GM10248 (cell line): ENCODE data around the gene DGKI.

Source experiments
- CTCF ChIA-PET: fragments of 300-600 bp; sonication (Branson Sonifier 250); formaldehyde crosslinking; extraction: SDS; loops from one replicate; lab custom pipeline; 2021; ENCODE audit warnings: antibody characterized with exemption; lab: Yijun Ruan, JAX
- POLR2A ChIA-PET: fragments of 350-650 bp; sonication (Branson Sonifier 250); formaldehyde crosslinking; extraction: SDS; loops from one replicate; lab custom pipeline; 2020; ENCODE audit warnings: antibody characterized with exemption; lab: Yijun Ruan, JAX
- DNase-seq: peaks from one replicate; pipeline ENCODE4 v3.0.0; 2012; ENCODE audit errors: extremely low spot score
- TF ChIP-seq, protein P1 (sequence below): IDR thresholded peaks from 2 replicates; pipeline ENCODE4 v1.5.1; 2012; ENCODE audit warnings: mild to moderate bottlenecking, low read depth; ENCODE audit errors: extremely low read depth, missing control alignments, control extremely low read depth

DGKI gene

DNA sequence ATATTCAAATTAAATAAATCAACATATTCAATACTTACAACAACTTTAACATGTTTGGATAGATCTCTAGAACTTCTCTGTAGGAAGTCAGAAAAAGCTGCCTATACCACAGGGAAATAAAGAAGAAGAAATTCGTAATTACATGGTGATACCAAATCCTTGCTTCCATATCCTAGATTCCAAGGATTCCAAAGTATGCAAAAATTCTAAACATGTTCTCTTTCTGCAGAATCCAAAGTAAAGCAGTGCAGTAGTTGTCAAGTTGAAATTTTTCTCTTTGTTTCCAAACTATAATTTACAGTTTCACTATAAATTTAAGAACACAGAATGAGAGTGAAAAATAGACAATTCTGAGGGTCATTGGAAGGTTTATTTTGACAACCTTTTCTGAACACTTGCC is 269.6 kb downstream of the DGKI start:
- TF ChIP-seq, protein P1, sequence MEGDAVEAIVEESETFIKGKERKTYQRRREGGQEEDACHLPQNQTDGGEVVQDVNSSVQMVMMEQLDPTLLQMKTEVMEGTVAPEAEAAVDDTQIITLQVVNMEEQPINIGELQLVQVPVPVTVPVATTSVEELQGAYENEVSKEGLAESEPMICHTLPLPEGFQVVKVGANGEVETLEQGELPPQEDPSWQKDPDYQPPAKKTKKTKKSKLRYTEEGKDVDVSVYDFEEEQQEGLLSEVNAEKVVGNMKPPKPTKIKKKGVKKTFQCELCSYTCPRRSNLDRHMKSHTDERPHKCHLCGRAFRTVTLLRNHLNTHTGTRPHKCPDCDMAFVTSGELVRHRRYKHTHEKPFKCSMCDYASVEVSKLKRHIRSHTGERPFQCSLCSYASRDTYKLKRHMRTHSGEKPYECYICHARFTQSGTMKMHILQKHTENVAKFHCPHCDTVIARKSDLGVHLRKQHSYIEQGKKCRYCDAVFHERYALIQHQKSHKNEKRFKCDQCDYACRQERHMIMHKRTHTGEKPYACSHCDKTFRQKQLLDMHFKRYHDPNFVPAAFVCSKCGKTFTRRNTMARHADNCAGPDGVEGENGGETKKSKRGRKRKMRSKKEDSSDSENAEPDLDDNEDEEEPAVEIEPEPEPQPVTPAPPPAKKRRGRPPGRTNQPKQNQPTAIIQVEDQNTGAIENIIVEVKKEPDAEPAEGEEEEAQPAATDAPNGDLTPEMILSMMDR = no peak
- ChIA-PET CTCF (no interaction called here), POLR2A (no interaction called here)
- DNase-seq = no peak

DNA sequence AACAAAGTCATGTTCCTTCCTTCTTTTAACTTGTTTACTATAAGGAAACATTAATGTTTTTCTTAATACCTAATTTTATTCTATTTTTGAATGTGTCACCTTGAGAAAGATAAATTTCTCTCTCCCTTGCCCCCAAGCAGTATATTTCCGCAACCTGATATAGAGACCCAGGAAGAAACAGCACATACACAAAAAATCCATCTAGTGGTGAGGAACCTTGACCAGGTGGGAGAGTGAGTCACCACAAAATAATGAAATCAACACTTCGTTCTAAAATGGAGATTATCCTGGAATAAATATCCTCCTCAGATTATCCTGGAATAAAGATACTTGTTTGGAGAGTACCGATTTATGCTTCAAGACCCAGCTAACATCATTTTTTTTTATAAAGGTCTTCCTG is 270.3 kb downstream of the DGKI start:
- no peak for DNase-seq
- ChIA-PET POLR2A (interaction anchor here (0.7 kb wide), 1 partner anchor 24 kb away, joined by 3 read pairs; no protein-coding TSS in a partner anchor), CTCF (no interaction called here)
- TF ChIP-seq, protein P1 = no peak

DNA sequence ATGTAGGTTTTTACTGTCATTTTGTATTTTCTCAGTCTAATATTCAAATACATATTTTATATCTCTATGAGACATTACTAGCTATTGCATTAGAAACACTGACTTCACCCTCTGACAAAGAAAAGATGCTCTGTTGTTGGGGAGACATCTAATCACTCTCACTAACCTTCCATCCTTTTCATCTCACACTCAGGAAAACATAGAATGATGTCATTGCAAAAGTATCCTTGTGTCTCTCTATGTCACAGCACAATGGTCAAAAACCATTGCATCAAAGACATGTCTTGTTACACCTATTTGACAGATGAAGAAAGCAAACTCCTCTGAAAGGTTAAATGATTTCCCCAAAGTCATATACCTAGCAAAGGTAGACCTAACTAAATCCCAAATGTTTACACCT is 272.0 kb downstream of the DGKI start:
- no peak for DNase-seq
- TF ChIP-seq, protein P1 = no peak
- ChIA-PET POLR2A (no interaction called here), CTCF (interaction anchor here (1.5 kb wide), 1 partner anchor 12 kb away, joined by 6 read pairs; no protein-coding TSS in a partner anchor)

DNA sequence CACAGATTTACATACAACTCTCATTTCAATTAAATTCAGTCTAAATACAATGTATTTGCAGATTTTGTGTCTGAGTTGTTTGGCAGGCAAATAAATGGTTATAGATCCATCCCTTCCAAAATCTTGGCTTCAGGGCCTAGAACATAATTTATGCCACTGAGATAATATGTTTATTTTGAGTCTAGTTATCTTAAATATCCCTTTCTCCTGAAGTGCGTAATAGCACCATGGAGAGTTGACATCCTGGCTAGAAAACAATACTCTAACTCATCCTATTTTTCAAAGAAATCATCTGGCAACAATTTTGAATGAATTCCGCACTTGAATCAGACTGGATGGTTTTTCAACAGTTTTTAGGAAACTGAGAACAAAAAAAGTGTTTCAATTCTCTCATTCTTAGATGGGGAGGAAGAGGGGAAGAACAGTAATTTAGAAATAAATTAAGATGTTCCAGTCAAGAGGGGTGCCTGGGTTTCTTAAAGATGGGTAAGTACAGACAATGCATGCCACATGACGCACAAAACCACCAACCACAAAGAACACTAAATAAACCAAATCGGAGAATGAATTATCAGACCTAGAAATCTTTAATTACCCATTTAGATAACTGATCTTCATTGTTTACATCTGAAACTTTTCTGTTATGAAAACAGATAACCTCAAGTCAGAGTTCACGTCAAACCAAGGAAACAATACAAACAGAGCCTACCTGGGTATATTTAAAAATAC is 274.6 kb downstream of the DGKI start:
- no peak for DNase-seq
- CTCF ChIA-PET = no interaction called here
- POLR2A ChIA-PET = no interaction called here
- TF ChIP-seq, protein P1 = no peak

DNA sequence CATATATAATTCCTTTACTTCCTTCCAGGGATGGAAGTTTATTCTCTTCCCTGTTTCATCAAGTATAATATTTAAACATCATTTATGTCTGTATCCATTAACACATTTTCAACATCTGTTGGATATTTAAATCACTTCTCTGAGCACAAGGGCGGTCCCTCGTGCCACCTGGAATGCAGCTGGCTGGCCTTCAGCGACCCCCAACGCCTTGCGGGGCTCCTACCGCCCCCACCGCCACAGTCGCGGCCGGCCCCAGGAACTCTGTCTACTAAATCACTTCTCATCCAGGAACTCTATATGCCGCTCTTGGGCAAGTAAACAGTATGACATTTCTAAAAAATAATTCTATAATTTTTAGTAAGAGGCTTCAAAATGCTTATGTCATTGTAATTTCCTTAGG is 282.1 kb downstream of the DGKI start:
- TF ChIP-seq, protein P1 = no peak
- ChIA-PET CTCF (no interaction called here), POLR2A (no interaction called here)
- DNase-seq = no peak

DNA sequence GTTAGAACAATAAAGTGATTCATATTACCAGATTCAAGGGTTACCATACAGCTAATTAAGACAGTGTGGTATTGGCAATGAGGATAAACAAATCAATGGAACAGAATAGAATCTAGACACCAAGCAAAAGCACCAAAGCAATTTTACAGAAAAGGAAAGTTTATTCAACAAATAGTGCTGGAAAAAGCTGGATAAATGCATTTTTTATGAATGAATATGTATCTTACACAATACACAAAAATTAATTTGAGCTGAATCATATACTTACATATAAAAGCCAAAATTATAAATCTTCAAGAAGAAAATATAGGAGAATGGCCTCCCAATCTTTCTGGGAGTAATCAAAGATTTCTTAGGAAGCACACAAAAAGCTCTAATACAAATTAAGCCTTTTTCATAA is 282.8 kb downstream of the DGKI start:
- TF ChIP-seq, protein P1 = no peak
- CTCF ChIA-PET = interaction anchor here (1.4 kb wide), 1 partner anchor 37 kb away, joined by 4 read pairs; no protein-coding TSS in a partner anchor
- POLR2A ChIA-PET = no interaction called here
- DNase-seq = no peak

DNA sequence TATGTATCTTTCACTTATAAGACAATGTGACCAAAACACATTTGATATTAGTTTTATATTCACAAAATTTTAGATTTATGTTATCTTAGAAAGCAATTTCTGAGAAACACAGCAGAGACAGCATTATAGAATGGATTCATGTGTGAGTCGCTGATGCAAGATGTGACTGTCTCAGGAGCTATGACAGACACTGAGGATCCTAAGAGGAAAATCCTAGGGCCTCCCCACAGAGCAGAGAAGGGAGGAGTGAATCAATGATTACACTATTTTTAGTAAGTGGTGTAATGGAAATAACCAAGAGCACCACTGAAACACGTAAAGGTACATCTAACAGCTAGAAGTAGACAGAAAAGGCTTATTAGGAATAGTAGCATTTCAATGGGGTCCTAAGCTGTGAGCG is 299.3 kb downstream of the DGKI start:
- ChIA-PET POLR2A (no interaction called here), CTCF (interaction anchor here (1.0 kb wide), 1 partner anchor 79 kb away, joined by 3 read pairs; no protein-coding TSS in a partner anchor)
- TF ChIP-seq, protein P1 = no peak
- DNase-seq = no peak
